Measurements from ENCODE around the gene ZNF853.

Gene ZNF853

DNA sequence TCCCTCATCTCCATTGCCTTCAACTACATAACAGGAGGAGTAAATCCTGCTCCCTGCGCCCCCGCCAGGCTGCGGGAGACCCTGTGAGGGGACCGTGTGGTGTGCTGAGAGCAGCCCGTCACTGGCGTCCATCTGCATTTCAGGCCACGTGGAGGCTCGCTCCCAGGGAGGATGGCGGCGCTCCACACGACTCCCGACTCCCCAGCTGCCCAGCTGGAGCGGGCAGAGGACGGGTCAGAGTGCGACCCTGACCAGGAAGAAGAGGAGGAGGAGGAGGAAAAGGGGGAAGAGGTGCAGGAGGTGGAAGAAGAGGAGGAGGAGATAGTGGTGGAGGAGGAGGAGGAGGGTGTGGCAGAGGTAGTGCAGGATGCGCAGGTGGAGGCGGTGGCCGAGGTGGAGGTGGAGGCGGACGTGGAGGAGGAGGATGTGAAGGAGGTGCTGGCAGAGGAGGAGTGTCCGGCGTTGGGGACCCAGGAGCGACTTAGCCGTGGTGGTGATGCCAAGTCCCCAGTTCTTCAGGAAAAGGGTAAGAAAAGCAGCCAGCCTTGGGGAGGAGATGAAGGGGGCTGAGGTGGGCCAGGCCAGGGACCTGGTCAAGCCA lies 26.9 kb downstream of the ZNF853 start:
- Histone ChIP-seq H3K4me2 (ENCODE audit: low read depth, low read length, poor library complexity, severe bottlenecking) (no peak overlapping the region), H2AFZ (ENCODE audit: low read depth, low read length, severe bottlenecking) (no peak overlapping the region), H3K9ac (ENCODE audit: low read length) (no peak overlapping the region), H3K9me2 (replicated peaks; ENCODE audit: insufficient read depth, low read length) (no peaks in the 10 kb centered on the region), H3K79me2 (ENCODE audit: insufficient read depth, low read length) (peaks cover 28% of the 10 kb centered on the region), H4K20me1 (ENCODE audit: low read depth, low read length) (no peaks in the 10 kb centered on the region), H3K27ac (ENCODE audit: low read depth, low read length) (no peak overlapping the region), H3K9me3 (ENCODE audit: insufficient read depth, low read length) (no peaks in the 10 kb centered on the region), H3K36me3 (ENCODE audit: low read length) (no peaks in the 10 kb centered on the region), H3K27me3 (ENCODE audit: low read length) (no peaks in the 10 kb centered on the region), H3F3A (ENCODE audit: insufficient read depth) (no peaks in the 10 kb centered on the region), H3K4me3 (ENCODE audit: insufficient read depth, low read length, poor library complexity, severe bottlenecking) (no peak overlapping the region)
- no peak for TF ChIP-seq EZH2phosphoT487 (conservative IDR thresholded peaks at IDR 0.05; ENCODE audit: low read length)
- TF ChIP-seq, protein P1, sequence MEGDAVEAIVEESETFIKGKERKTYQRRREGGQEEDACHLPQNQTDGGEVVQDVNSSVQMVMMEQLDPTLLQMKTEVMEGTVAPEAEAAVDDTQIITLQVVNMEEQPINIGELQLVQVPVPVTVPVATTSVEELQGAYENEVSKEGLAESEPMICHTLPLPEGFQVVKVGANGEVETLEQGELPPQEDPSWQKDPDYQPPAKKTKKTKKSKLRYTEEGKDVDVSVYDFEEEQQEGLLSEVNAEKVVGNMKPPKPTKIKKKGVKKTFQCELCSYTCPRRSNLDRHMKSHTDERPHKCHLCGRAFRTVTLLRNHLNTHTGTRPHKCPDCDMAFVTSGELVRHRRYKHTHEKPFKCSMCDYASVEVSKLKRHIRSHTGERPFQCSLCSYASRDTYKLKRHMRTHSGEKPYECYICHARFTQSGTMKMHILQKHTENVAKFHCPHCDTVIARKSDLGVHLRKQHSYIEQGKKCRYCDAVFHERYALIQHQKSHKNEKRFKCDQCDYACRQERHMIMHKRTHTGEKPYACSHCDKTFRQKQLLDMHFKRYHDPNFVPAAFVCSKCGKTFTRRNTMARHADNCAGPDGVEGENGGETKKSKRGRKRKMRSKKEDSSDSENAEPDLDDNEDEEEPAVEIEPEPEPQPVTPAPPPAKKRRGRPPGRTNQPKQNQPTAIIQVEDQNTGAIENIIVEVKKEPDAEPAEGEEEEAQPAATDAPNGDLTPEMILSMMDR (IDR thresholded peaks at IDR 0.05; ENCODE audit: insufficient read depth, low read length, poor library complexity, severe bottlenecking) = no peak

- Histone ChIP-seq H3K9me3 (ENCODE audit: insufficient read depth, low read length) (no peaks in the 10 kb centered on the region), H3F3A (ENCODE audit: insufficient read depth) (no peaks in the 10 kb centered on the region), H3K9me2 (replicated peaks; ENCODE audit: insufficient read depth, low read length) (no peaks in the 10 kb centered on the region), H3K36me3 (ENCODE audit: low read length) (no peaks in the 10 kb centered on the region), H3K9ac (ENCODE audit: low read length) (no peak overlapping the region), H3K27me3 (ENCODE audit: low read length) (no peaks in the 10 kb centered on the region), H3K79me2 (ENCODE audit: insufficient read depth, low read length) (peaks cover 25% of the 10 kb centered on the region), H3K4me3 (ENCODE audit: insufficient read depth, low read length, poor library complexity, severe bottlenecking) (no peak overlapping the region), H3K27ac (ENCODE audit: low read depth, low read length) (no peak overlapping the region), H2AFZ (ENCODE audit: low read depth, low read length, severe bottlenecking) (no peak overlapping the region), H3K4me2 (ENCODE audit: low read depth, low read length, poor library complexity, severe bottlenecking) (no peak overlapping the region), H4K20me1 (ENCODE audit: low read depth, low read length) (no peaks in the 10 kb centered on the region)
- TF ChIP-seq EZH2phosphoT487 (conservative IDR thresholded peaks at IDR 0.05; ENCODE audit: low read length) = no peak
- TF ChIP-seq, protein P1 (IDR thresholded peaks at IDR 0.05; ENCODE audit: insufficient read depth, low read length, poor library complexity, severe bottlenecking) = no peak
These were observed 27.6 kb downstream of the ZNF853 start for GRCh38 chr7:6642861-6643640.

GRCh38 chr7:6643915-6644625 lies 28.7 kb downstream of the ZNF853 start:
- Histone ChIP-seq H3K4me3 (ENCODE audit: insufficient read depth, low read length, poor library complexity, severe bottlenecking) (no peak overlapping the region), H3K4me2 (ENCODE audit: low read depth, low read length, poor library complexity, severe bottlenecking) (no peak overlapping the region), H3K27ac (ENCODE audit: low read depth, low read length) (no peak overlapping the region), H3K36me3 (ENCODE audit: low read length) (no peaks in the 10 kb centered on the region), H3K9me3 (ENCODE audit: insufficient read depth, low read length) (no peaks in the 10 kb centered on the region), H3K27me3 (ENCODE audit: low read length) (no peaks in the 10 kb centered on the region), H2AFZ (ENCODE audit: low read depth, low read length, severe bottlenecking) (no peak overlapping the region), H4K20me1 (ENCODE audit: low read depth, low read length) (no peaks in the 10 kb centered on the region), H3K9me2 (replicated peaks; ENCODE audit: insufficient read depth, low read length) (no peaks in the 10 kb centered on the region), H3F3A (ENCODE audit: insufficient read depth) (no peaks in the 10 kb centered on the region), H3K79me2 (ENCODE audit: insufficient read depth, low read length) (peaks cover 15% of the 10 kb centered on the region), H3K9ac (ENCODE audit: low read length) (no peak overlapping the region)
- TF ChIP-seq, protein P1 (IDR thresholded peaks at IDR 0.05; ENCODE audit: insufficient read depth, low read length, poor library complexity, severe bottlenecking) = no peak
